Natural killer cell (primary cell): ENCODE data around the gene MOSMO. TPM values are rescaled to one million over a fixed set of nuclear protein-coding genes. Genes with fewer than 3 reads are reported as not detected.
A peak's percentile ranks its signal among the peaks of the same experiment; 100 is the strongest.

Experiments
- ATAC-seq, 3 donors: fragments of 150-1000 bp in 2 of 3; fragments of 200-7000 bp in 1 of 3; cut with Tn5 transposase; 1 replicate in 1 of 3; 2 replicates in 2 of 3; pipeline ENCODE4 v1.10.0; 2021; ENCODE audit warnings: mild to moderate bottlenecking in 2 of 3, moderate library complexity in 2 of 3
- DNase-seq, 2 donors: peaks; one replicate each; pipeline versions ENCODE4 v3.0.0 to v3.0.0-alpha.2; 2013 to 2021; ENCODE audit warnings: mixed read lengths in 1 of 2
- H3K27ac ChIP-seq: one replicate; pipeline ENCODE4 v1.5.1; 2013; ENCODE audit warnings: mild to moderate bottlenecking, low read length
- H3K27me3 ChIP-seq: one replicate; pipeline ENCODE4 v1.6.1; 2013; ENCODE audit warnings: low read length; ENCODE audit not compliant: control insufficient read depth, insufficient read depth
- H3K36me3 ChIP-seq: one replicate; pipeline ENCODE4 v1.6.1; 2013; ENCODE audit warnings: low read length; ENCODE audit not compliant: control insufficient read depth, insufficient read depth
- H3K4me1 ChIP-seq: one replicate; pipeline ENCODE4 v1.6.1; 2013; ENCODE audit warnings: low read length; ENCODE audit not compliant: control insufficient read depth, insufficient read depth
- H3K4me3 ChIP-seq: one replicate; pipeline ENCODE4 v1.5.1; 2013; ENCODE audit warnings: low read length
- H3K9me3 ChIP-seq: one replicate; pipeline ENCODE4 v1.6.1; 2013; ENCODE audit warnings: low read length; ENCODE audit not compliant: control insufficient read depth, insufficient read depth
- H3K27ac Mint-ChIP-seq, 2 donors: one replicate each; pipeline ENCODE4 v1.8.0; 2022; ENCODE audit warnings: mild to moderate bottlenecking in 2 of 2, mixed read lengths in 2 of 2, moderate library complexity in 1 of 2
- H3K27me3 Mint-ChIP-seq, 2 donors: one replicate each; pipeline ENCODE4 v1.8.0; 2022; ENCODE audit warnings: low read depth in 2 of 2, mixed read lengths in 2 of 2
- H3K36me3 Mint-ChIP-seq: one replicate; pipeline ENCODE4 v1.8.0; 2022; ENCODE audit warnings: mixed read lengths
- H3K4me1 Mint-ChIP-seq, 2 donors: one replicate each; pipeline ENCODE4 v1.8.0; 2022; ENCODE audit warnings: mixed read lengths in 2 of 2
- H3K4me3 Mint-ChIP-seq: one replicate; pipeline ENCODE4 v1.8.0; 2022; ENCODE audit warnings: mild to moderate bottlenecking, moderate library complexity, mixed read lengths
- H3K9me3 Mint-ChIP-seq, 2 donors: one replicate each; pipeline ENCODE4 v1.8.0; 2022; ENCODE audit warnings: mixed read lengths in 2 of 2
- WGBS: methylation state at CpG from one replicate; pipeline ENCODE4 v1.1.7; 2013; ENCODE audit warnings: missing lambda C conversion rate; ENCODE audit not compliant: insufficient coverage; 5-methylcytosine and 5-hydroxymethylcytosine counted together
- intact Hi-C: fragments of 100-400 bp; cut with micrococcal nuclease; formaldehyde crosslinking; loops from one replicate; pipeline ENCODE4 v1.14.2; 2022
- total RNA-seq, 4 donors: library from RNA; stranded (reverse); fragments of 120-200 nt in 1 of 4; gene quantifications; one replicate each; pipeline versions ENCODE4 v1.2.3 to v1.2.4, GENCODE V29; 2013 to 2022
- TF ChIP-seq, protein P1 (sequence below): fragments of 200-600 bp; IDR thresholded peaks from one replicate; pipeline ENCODE4 v1.8.0; 2022; ENCODE audit warnings: antibody characterized with exemption

Gene MOSMO
- total RNA-seq, 3 donors from 2014 or later (not counting 1 experiment from before 2014, with no cell fraction given), result 8.6 to 10.3 (median 9.3) TPM

DNA sequence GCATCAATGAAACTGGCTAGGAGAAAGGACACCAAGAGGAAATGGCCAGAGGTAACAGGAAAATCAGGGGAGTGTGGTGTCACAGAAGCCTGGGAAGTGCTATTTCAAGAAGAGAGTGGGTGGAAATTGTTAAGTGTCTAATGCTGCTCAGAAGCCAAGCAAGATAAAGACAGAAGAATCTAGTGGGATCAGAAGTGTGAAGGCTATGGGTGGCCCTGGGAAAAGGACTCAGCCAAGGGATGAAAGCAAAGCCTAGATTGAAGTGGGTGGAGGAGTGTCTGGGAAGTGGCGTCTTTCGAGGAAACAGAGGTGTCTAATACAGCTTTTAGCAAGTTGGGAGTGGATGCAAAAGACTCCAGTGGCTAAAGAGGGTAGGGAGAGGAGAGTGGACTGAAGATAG, 20.4 kb upstream of the MOSMO start:
- DNase-seq (no peak), ATAC-seq (no peak)
- H3K9me3 ChIP-seq, result no peaks in the 10 kb centered on the region
- 97% methylated on average over 2 of the region's 2 CpGs for WGBS
- Mint-ChIP-seq H3K9me3 (no peaks in the 10 kb centered on the region), H3K4me3 (no peak overlapping the region), H3K4me1 (peaks cover 0 to 4% of the 10 kb centered on the region in 2 donors), H3K27ac (peak overlapping the region in 1 of 2 donors; percentile 9), H3K36me3 (no peaks in the 10 kb centered on the region), H3K27me3 (no peaks in the 10 kb centered on the region)
- peaks cover 25% of the 10 kb centered on the region for H3K36me3 ChIP-seq
- H3K4me3 ChIP-seq, result no peak overlapping the region
- intact Hi-C loops, result no loop called here
- H3K4me1 ChIP-seq, result no peaks in the 10 kb centered on the region
- TF ChIP-seq, protein P1, sequence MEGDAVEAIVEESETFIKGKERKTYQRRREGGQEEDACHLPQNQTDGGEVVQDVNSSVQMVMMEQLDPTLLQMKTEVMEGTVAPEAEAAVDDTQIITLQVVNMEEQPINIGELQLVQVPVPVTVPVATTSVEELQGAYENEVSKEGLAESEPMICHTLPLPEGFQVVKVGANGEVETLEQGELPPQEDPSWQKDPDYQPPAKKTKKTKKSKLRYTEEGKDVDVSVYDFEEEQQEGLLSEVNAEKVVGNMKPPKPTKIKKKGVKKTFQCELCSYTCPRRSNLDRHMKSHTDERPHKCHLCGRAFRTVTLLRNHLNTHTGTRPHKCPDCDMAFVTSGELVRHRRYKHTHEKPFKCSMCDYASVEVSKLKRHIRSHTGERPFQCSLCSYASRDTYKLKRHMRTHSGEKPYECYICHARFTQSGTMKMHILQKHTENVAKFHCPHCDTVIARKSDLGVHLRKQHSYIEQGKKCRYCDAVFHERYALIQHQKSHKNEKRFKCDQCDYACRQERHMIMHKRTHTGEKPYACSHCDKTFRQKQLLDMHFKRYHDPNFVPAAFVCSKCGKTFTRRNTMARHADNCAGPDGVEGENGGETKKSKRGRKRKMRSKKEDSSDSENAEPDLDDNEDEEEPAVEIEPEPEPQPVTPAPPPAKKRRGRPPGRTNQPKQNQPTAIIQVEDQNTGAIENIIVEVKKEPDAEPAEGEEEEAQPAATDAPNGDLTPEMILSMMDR, result no peak
- no peaks in the 10 kb centered on the region for H3K27me3 ChIP-seq
- H3K27ac ChIP-seq, result no peak overlapping the region

- Mint-ChIP-seq H3K36me3 (no peaks in the 10 kb centered on the region), H3K27me3 (no peaks in the 10 kb centered on the region), H3K4me1 (peaks cover 0 to 4% of the 10 kb centered on the region in 2 donors), H3K27ac (no peak overlapping the region), H3K4me3 (no peak overlapping the region), H3K9me3 (no peaks in the 10 kb centered on the region)
- ATAC-seq, result no peak
- peaks cover 11% of the 10 kb centered on the region for H3K36me3 ChIP-seq
- H3K4me3 ChIP-seq, result no peak overlapping the region
- 78% methylated on average over 4 of the region's 5 CpGs for WGBS
- no peaks in the 10 kb centered on the region for H3K4me1 ChIP-seq
- no peak overlapping the region for H3K27ac ChIP-seq
- DNase-seq, result no peak
- TF ChIP-seq, protein P1, result no peak
- no peaks in the 10 kb centered on the region for H3K27me3 ChIP-seq
- intact Hi-C loops, result no loop called here
- no peaks in the 10 kb centered on the region for H3K9me3 ChIP-seq
Measured at GRCh38 chr16:21989133-21989532, 18.8 kb upstream of the MOSMO start.

DNA sequence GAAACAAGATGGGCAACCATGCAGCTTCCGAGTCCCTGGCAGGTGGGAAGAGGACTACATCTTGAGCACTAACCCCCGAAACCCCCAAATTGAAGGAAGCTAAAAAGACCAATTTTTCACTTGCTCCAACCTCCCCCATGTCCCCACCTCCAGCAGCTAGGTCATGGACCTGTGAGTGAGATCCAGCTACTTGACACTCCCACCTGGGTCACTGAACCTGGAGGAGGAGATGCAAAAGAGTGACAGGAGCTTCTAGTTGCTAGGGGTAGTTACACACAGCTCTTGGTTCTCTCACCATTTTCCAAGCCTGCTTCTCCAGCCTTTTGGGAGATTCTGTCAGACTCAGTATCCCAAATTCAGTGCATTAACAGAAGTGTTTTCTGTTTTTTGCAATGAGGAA, 18.2 kb upstream of the MOSMO start:
- no peak overlapping the region for H3K4me3 Mint-ChIP-seq
- H3K27ac Mint-ChIP-seq, result no peak overlapping the region
- Histone ChIP-seq H3K9me3 (no peaks in the 10 kb centered on the region), H3K4me3 (no peak overlapping the region), H3K36me3 (peaks cover 5% of the 10 kb centered on the region), H3K27ac (no peak overlapping the region), H3K27me3 (no peaks in the 10 kb centered on the region), H3K4me1 (no peaks in the 10 kb centered on the region)
- H3K27me3 Mint-ChIP-seq, result no peaks in the 10 kb centered on the region
- H3K4me1 Mint-ChIP-seq, result peaks cover 0 to 4% of the 10 kb centered on the region in 2 donors
- ATAC-seq (no peak), DNase-seq (no peak)
- TF ChIP-seq, protein P1, result no peak
- 92% methylated on average over 2 of the region's 2 CpGs for WGBS
- no peaks in the 10 kb centered on the region for H3K9me3 Mint-ChIP-seq
- intact Hi-C loops, result no loop called here
- no peaks in the 10 kb centered on the region for H3K36me3 Mint-ChIP-seq

GRCh38 chr16:21990381-21990944, 17.4 kb upstream of the MOSMO start:
- H3K4me1 Mint-ChIP-seq, result peaks cover 0 to 4% of the 10 kb centered on the region in 2 donors
- H3K4me3 Mint-ChIP-seq, result no peak overlapping the region
- H3K27me3 Mint-ChIP-seq, result no peaks in the 10 kb centered on the region
- H3K27me3 ChIP-seq, result no peaks in the 10 kb centered on the region
- H3K27ac ChIP-seq, result no peak overlapping the region
- intact Hi-C loops, result no loop called here
- no peaks in the 10 kb centered on the region for H3K4me1 ChIP-seq
- DNase-seq (no peak), ATAC-seq (no peak)
- H3K9me3 Mint-ChIP-seq, result no peaks in the 10 kb centered on the region
- no peaks in the 10 kb centered on the region for H3K9me3 ChIP-seq
- TF ChIP-seq, protein P1, result no peak
- H3K36me3 ChIP-seq, result peaks cover 5% of the 10 kb centered on the region
- H3K36me3 Mint-ChIP-seq, result no peaks in the 10 kb centered on the region
- H3K4me3 ChIP-seq, result no peak overlapping the region
- no peak overlapping the region for H3K27ac Mint-ChIP-seq
- 90% methylated on average over 1 of the region's 3 CpGs for WGBS
